ENCODE results near the gene GCSAM.

The GCSAM gene

GRCh38 chr3:112129925-112130637, 3.0 kb downstream of the GCSAM start:
- DNase-seq (ENCODE audit: low spot score) = no peak

- no peak for DNase-seq (ENCODE audit: low spot score)
Observed at GRCh38 chr3:112128843-112129727, 4.0 kb downstream of the GCSAM start.

DNA sequence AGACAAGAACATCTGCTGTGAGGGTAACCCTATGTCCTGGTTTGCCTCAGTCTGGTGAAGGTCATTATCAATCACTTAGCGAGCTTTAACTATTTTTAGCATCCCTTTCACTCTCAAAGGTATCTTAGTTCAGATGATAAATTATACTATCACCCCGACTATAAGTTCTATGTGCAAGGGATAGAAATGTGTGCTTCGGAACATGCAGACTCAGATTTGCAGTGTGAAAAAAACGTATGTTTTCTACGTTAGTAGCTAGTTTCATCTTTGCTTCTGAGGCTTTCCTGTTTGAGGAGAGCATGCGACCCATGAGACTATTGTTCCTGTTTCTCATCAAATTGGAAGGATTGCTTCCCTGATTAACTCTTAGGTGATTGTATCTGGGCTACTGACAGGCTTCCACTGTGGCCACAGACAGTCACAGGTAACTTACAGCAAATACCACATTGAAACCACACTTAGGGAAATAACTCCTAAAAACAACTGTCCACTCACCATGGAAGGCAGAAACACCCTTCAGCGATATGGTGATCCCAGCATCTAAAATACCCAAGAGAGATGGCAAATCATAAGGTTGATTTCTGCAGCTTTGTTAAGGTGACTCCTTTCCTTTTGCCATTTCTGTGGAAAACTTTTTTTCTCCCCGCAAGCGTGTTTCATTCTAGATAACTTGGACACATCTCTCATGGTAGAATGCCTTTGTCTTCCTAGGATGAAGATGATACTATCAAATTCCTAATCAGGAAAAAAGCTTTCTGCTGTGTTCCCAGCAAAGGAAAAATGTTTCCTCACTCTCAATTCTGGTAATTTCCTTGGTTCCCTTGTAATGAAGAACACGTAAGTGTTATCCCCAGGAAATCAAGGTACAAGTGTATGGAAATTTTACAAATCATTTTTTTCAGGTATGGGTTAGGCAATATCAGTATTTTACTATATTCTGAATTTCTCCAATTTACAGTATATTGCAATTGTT, 5.2 kb downstream of the GCSAM start:
- DNase-seq (ENCODE audit: low spot score) = no peak

DNA sequence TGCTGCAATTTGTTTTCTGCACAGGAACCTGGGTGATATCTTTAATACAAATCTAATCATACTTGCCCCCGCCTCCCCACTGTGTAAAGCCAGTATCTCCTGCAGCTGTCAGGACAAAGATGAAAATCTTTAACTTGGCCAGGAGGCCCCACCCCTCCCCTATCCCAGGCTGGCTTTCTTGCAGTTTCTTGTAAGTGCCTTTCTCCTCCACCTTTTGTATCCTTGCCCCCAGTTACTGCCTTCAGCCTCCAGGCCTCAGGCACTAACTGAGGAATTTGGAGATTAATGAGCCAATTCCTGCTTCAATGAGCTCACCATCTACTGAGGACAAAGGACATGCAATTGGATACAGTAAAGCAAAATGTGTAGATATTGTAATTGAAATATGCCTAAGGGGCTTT, 6.5 kb downstream of the GCSAM start:
- no peak for DNase-seq (ENCODE audit: low spot score)

GRCh38 chr3:112124907-112125607, 8.0 kb downstream of the GCSAM start:
- no peak for DNase-seq (ENCODE audit: low spot score)

DNA sequence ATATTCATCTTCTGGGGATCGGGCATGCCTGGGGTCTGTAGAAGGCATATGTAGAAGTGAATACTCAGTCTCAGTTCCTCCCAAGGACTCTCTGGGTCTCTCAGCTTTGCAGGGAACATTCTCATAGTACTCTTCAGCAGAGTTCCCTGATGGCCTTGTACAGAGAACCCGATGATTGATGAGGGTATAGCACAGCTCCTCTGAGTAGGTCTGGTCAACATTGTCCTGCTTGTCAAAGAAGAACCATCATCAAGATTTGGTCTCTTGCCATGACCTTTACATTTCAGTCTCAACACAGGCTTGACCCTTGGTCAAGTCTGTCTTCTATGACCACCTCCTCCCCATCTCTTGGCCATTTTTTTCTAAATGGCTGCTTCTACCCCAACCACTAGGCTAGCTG, 9.5 kb downstream of the GCSAM start:
- DNase-seq (ENCODE audit: low spot score) = no peak

GRCh38 chr3:112122870-112123269, 10.2 kb downstream of the GCSAM start:
- no peak for DNase-seq (ENCODE audit: low spot score)

GRCh38 chr3:112121577-112122547, 11.2 kb downstream of the GCSAM start:
- no peak for DNase-seq (ENCODE audit: low spot score)

GRCh38 chr3:112119962-112120836, 12.8 kb downstream of the GCSAM start:
- DNase-seq (ENCODE audit: low spot score) = no peak

DNA sequence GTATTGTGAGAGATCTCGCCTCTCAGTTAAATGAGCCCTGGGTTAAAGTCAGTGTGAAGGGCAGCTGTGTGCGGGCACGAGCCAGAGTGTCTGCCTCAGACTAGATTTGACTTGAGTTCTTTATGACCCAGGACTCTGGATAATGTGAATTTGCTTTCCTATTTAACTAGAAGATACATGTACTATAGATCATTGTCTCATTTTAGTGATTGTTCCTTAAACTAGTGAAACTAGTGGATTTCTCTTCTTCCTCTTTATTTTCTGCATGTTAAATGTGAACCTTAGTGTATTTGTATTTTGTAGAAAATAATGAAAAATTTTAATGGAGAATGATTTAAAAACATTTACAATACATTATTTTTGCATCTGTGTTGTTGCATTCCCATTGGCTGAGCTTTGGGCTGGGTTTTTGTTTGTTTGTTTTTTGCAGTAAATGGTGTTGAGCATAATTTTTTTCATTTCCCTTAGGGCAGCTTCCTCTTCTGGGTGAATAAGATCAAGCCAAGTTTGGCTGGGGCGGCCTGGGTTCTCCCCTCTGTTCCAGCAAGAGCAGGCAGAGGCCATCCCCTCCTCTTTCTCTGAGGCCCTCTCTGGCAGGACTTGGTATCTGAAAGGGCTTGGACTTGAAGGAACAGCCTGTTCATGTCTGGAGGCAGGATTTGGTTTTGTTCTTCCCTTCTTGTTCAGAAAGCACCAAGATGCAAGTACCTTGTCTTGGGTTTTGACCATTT, 15.0 kb downstream of the GCSAM start:
- no peak for DNase-seq (ENCODE audit: low spot score)

- DNase-seq (ENCODE audit: low spot score) = no peak
Observed at GRCh38 chr3:112117415-112117814, 15.6 kb downstream of the GCSAM start.

DNA sequence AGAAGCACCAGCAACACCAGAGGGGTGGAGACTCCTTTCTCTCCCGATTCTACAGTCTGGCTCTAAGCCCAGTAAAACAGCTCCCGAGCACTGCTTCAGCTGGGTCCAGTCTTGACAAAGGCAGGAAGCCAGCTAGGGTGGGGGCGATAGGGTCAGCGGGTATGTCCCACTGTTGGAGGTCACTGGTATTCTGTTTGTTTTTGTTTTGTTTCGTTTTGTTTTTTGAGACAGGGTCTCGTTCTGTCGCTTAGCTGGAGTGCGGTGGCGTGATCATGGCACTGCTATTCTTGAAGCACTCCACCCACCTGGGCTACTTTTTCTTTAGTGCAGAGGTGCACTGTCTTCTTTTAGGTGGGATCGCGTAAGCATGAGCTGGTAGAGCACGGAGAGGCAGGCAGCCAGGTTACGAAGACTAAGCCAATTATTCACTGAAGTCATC, 16.3 kb downstream of the GCSAM start:
- no peak for DNase-seq (ENCODE audit: low spot score)

- no peak for DNase-seq (ENCODE audit: low spot score)
Observed at GRCh38 chr3:112115806-112116383, 17.2 kb downstream of the GCSAM start.

GRCh38 chr3:112115161-112115739, 17.8 kb downstream of the GCSAM start:
- no peak for DNase-seq (ENCODE audit: low spot score)

DNA sequence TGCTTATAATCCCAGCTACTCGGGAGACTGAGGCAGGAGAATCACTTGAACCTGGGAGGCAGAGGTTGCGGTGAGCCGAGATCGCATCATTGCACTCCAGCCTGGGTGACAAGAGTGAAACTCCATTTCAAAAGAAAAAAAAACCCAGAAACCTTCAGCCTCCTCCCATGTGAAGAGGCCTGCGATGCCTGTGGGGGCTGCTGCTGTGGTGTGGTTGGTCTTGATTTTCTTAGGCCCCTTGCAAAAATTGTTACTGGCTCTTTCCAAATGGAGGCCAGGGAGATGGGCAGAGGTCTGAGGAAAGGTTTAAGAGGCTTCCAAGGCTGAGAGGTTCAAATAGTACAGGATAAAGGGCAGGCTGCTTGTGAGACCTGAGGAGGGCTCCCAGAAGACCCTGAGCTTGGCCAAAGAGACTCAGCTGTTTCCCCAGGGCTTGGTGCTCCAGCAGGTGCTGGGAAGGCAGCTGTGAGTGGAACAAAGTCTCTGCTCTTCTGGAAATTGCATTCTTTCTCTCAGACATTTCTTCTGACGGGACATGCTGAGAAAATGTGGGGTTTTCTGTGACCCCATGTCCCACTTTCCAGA, 18.4 kb downstream of the GCSAM start:
- no peak for DNase-seq (ENCODE audit: low spot score)

GRCh38 chr3:112111785-112112402, 21.2 kb downstream of the GCSAM start:
- peak; percentile 47 for DNase-seq (ENCODE audit: low spot score)

DNA sequence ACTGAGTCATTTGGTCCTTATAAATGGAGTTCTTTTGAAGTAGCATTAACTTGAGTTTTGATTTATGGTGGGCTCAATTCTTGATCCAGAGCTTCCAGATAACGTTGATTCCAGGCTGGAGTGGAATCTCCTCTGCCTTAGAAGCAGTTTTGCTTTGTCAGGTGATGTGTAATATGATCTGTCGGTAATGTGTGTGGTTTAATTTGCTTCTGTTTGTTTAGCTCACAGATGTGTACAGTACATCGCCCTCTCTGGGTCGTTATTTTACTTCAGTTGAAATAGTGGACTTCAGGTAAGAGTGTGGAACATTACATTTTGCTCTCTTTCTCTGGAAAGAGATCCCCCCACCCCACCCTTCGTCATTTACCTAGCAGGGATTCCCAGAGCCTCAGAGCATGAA, 23.7 kb downstream of the GCSAM start:
- DNase-seq (ENCODE audit: low spot score) = no peak

Data from HuH-7.5 (cell line).